ENCODE data around the gene SLC16A4.

- TF ChIP-seq CTCF (IDR thresholded peaks at IDR 0.05) (no peak), POLR2AphosphoS5 (IDR thresholded peaks at IDR 0.05) (no peak), POLR2A (IDR thresholded peaks at IDR 0.05) (no peak)
Measured at GRCh38 chr1:110370827-110371226, 20.0 kb downstream of the SLC16A4 start.
